ENCODE results near the gene FAM227B.
A peak's percentile ranks its signal among the peaks of the same experiment; 100 is the strongest.

Gene FAM227B

DNA sequence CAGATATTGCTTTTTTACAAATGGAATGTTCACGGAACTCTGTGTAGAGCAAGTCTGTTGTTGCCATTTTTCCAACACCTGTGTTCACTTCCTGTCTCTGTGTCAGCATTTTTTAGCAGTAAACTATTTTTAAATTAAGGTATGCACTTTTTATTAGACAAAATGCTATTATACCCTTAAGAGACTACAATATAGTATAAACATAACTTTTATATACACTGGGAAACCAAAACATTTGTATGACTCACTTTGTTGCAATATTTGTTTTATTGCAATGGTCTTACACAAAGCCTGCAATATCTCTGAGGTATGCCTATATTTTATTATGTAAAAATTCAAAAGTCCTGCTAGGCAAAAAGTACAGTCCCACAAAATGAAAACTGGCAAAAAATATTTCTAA lies 237.4 kb downstream of the FAM227B start:
- no peaks in the 10 kb centered on the region for H3K27me3 ChIP-seq (replicated peaks; ENCODE audit: control insufficient read depth, insufficient read depth, low read length)
- no peaks in the 10 kb centered on the region for H3K36me3 ChIP-seq (ENCODE audit: control insufficient read depth, insufficient read depth, low read length)
- DNase-seq (ENCODE audit: extremely low read depth, insufficient read length): no peak
- no peak for TF ChIP-seq CTCF (IDR thresholded peaks at IDR 0.05; ENCODE audit: insufficient read depth, low read length, poor library complexity, severe bottlenecking)
- H3K4me3 ChIP-seq (replicated peaks; ENCODE audit: low read depth, low read length): no peak overlapping the region

DNA sequence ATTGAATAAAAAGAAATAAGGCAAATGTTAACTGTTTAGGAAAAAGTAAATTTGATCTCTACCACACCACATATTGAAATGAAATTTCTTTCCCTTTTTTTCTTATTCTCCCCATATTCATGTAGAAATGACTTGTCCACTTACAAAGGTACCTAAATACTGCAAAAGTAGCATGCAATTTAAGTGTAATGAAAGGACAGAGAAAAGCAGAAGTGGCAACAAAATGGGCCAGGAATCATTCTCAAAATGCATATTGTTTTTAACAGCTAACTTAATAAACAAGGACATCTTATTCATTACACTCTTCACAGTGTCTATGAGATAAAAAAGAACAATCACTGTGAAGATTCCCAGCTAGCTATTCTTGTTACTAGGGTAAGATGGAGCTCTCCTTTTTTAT lies 238.2 kb downstream of the FAM227B start:
- TF ChIP-seq CTCF (IDR thresholded peaks at IDR 0.05; ENCODE audit: insufficient read depth, low read length, poor library complexity, severe bottlenecking): no peak
- Histone ChIP-seq H3K27me3 (replicated peaks; ENCODE audit: control insufficient read depth, insufficient read depth, low read length) (no peaks in the 10 kb centered on the region), H3K36me3 (ENCODE audit: control insufficient read depth, insufficient read depth, low read length) (no peaks in the 10 kb centered on the region), H3K4me3 (replicated peaks; ENCODE audit: low read depth, low read length) (no peak overlapping the region)
- no peak for DNase-seq (ENCODE audit: extremely low read depth, insufficient read length)

DNA sequence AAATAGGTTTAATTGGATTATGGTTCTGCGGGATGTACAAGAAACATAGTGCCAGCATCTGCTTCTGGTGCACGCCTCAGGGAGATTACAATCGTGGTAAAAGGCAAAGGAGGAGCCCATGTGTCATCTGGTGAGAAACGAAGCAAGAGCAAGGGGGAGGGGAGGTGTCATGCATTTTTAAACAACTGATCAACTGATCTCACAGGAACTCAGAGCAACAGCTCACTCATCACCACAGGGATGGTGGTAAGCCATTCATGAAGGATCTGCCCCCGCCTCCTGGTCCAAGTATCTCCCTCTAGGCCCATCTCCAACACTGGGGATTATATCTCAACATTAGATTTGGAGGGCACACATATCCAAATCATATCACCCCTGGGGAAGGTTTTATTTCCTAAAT lies 239.7 kb downstream of the FAM227B start:
- Histone ChIP-seq H3K36me3 (ENCODE audit: control insufficient read depth, insufficient read depth, low read length) (no peaks in the 10 kb centered on the region), H3K27me3 (replicated peaks; ENCODE audit: control insufficient read depth, insufficient read depth, low read length) (no peaks in the 10 kb centered on the region), H3K4me3 (replicated peaks; ENCODE audit: low read depth, low read length) (no peak overlapping the region)
- TF ChIP-seq CTCF (IDR thresholded peaks at IDR 0.05; ENCODE audit: insufficient read depth, low read length, poor library complexity, severe bottlenecking): no peak
- DNase-seq (ENCODE audit: extremely low read depth, insufficient read length): no peak

DNA sequence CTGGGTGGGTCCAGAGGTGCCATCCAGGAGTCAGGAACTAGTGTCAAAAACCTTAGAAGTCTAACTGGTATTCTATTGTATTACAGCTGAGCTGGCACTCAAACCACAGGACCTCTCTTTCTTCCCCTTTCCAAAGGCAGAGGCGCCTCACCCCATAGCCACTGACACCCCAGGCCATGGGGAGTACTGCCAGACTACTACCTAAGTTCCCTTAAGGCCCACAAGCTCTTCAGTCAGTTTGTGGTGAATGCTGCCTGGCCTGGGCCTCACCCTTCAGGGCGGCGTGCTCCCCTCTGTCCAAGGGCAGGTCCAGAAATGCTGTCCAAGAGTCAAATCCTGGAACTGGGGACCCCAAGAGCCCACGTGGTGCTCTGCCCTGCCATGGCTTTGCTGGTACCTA lies 240.6 kb downstream of the FAM227B start:
- no peaks in the 10 kb centered on the region for H3K27me3 ChIP-seq (replicated peaks; ENCODE audit: control insufficient read depth, insufficient read depth, low read length)

GRCh38 chr15:49372366-49372765 lies 248.3 kb downstream of the FAM227B start:
- no peak for TF ChIP-seq CTCF (IDR thresholded peaks at IDR 0.05; ENCODE audit: insufficient read depth, low read length, poor library complexity, severe bottlenecking)
- Histone ChIP-seq H3K27me3 (replicated peaks; ENCODE audit: control insufficient read depth, insufficient read depth, low read length) (no peaks in the 10 kb centered on the region), H3K4me3 (replicated peaks; ENCODE audit: low read depth, low read length) (no peak overlapping the region), H3K36me3 (ENCODE audit: control insufficient read depth, insufficient read depth, low read length) (no peaks in the 10 kb centered on the region)
- no peak for DNase-seq (ENCODE audit: extremely low read depth, insufficient read length)

More for the DNA sequence above, 240.6 kb downstream of the FAM227B start:
- Histone ChIP-seq H3K4me3 (replicated peaks; ENCODE audit: low read depth, low read length) (no peak overlapping the region), H3K36me3 (ENCODE audit: control insufficient read depth, insufficient read depth, low read length) (no peaks in the 10 kb centered on the region)
- no peak for TF ChIP-seq CTCF (IDR thresholded peaks at IDR 0.05; ENCODE audit: insufficient read depth, low read length, poor library complexity, severe bottlenecking)
- DNase-seq (ENCODE audit: extremely low read depth, insufficient read length): no peak

- DNase-seq (ENCODE audit: extremely low read depth, insufficient read length): no peak
- Histone ChIP-seq H3K27me3 (replicated peaks; ENCODE audit: control insufficient read depth, insufficient read depth, low read length) (no peaks in the 10 kb centered on the region), H3K36me3 (ENCODE audit: control insufficient read depth, insufficient read depth, low read length) (no peaks in the 10 kb centered on the region), H3K4me3 (replicated peaks; ENCODE audit: low read depth, low read length) (no peak overlapping the region)
- peak; percentile 13 for TF ChIP-seq CTCF (IDR thresholded peaks at IDR 0.05; ENCODE audit: insufficient read depth, low read length, poor library complexity, severe bottlenecking)
These were observed 249.8 kb downstream of the FAM227B start for GRCh38 chr15:49370782-49371181.

All from GM06990 (cell line).